Heart right ventricle (tissue), 16 donors: ENCODE measurements around the gene MOK. TPM values are rescaled to one million over a fixed set of nuclear protein-coding genes. Genes with fewer than 3 reads are reported as not detected.
"Not testable (repeated sequence)": the region's sequence is repeated elsewhere in the genome, so short reads cannot be mapped to it uniquely, and the experiment has no call there.

Source experiments
- ATAC-seq, 8 donors: fragments of 200-7000 bp; cut with Tn5 transposase; one replicate each; pipeline ENCODE4 v1.9.1; 2020; ENCODE audit warnings: mild to moderate bottlenecking in 8 of 8, moderate library complexity in 8 of 8, moderate number of reproducible peaks in 1 of 8
- DNase-seq, 2 donors: peaks; one replicate each; pipeline ENCODE4 v3.0.0-alpha.2; 2020
- H3K27ac ChIP-seq, 10 donors: fragments of 200-600 bp; sonication (generic) in 2 of 10; one replicate each; pipeline versions ENCODE4 v1.5.0 to v1.8.0; 2020 to 2022; ENCODE audit warnings: mild to moderate bottlenecking in 3 of 10
- H3K27me3 ChIP-seq, 7 donors: fragments of 200-600 bp; one replicate each; pipeline ENCODE4 v1.8.0; 2021 to 2022; ENCODE audit warnings: mild to moderate bottlenecking in 2 of 7
- H3K36me3 ChIP-seq, 9 donors: fragments of 200-600 bp; sonication (generic) in 1 of 9; one replicate each; pipeline versions ENCODE4 v1.5.0 to v1.8.0; 2020 to 2022; ENCODE audit warnings: mild to moderate bottlenecking in 2 of 9
- H3K4me1 ChIP-seq, 9 donors: fragments of 200-600 bp; sonication (generic) in 1 of 9; one replicate each; pipeline versions ENCODE4 v1.5.0 to v1.8.0; 2020 to 2022; ENCODE audit warnings: mild to moderate bottlenecking in 4 of 9
- H3K4me3 ChIP-seq, 10 donors: fragments of 200-600 bp; sonication (generic) in 2 of 10; one replicate each; pipeline versions ENCODE4 v1.5.0 to v1.8.0; 2020 to 2022; ENCODE audit warnings: mild to moderate bottlenecking in 7 of 10, moderate library complexity in 2 of 10
- H3K9me3 ChIP-seq, 11 donors: fragments of 200-600 bp in 10 of 11; sonication (generic) in 2 of 11; one replicate each; pipeline versions ENCODE4 v1.5.0 to v1.8.0; 2013 to 2022; ENCODE audit warnings: mild to moderate bottlenecking in 2 of 11, control low read depth in 1 of 11, moderate library complexity in 1 of 11
- CTCF ChIP-seq, 9 donors: fragments of 200-600 bp; sonication (generic) in 2 of 9; IDR thresholded peaks; one replicate each; pipeline versions ENCODE4 v1.5.0 to v1.8.0; 2021 to 2022; ENCODE audit warnings: antibody characterized with exemption in 9 of 9, mild to moderate bottlenecking in 5 of 9, moderate library complexity in 1 of 9
- WGBS, 2 donors: extraction: QIAGEN DNeasy Blood & Tissue Kit; methylation state at CpG; one replicate each; pipeline ENCODE4 v1.1.7; 2013; ENCODE audit warnings: inconsistent platforms in 1 of 2; 5-methylcytosine and 5-hydroxymethylcytosine counted together
- intact Hi-C, 10 donors: fragments of 100-400 bp; cut with DNase I; formaldehyde crosslinking; loops; one replicate each; pipeline versions ENCODE4 v1.11.1 to v1.14.2; 2022
- polyA plus RNA-seq, 2 donors: library from polyadenylated mRNA; stranded (reverse); fragments of 200-250 nt; gene quantifications; one replicate each; pipeline ENCODE4 v1.2.3, GENCODE V29; 2013
- total RNA-seq, 10 donors: library from RNA; stranded (reverse); fragmentation: NEBNext Ultra II Directional in 3 of 10; extraction: Animal tissue kit (Norgen Biotek cat#: 25700) in 3 of 10; gene quantifications; one replicate each; pipeline versions ENCODE4 v1.2.1 to v1.2.4, GENCODE V29; 2021 to 2023
- donor health status: Arrhythmogenic right ventricular cardiomyopathy.
- donor health status: ischemic (EF 13 %, LVEDD 7.1; RV severe dilation, severe dysfunction).
- donor health status: healthy with polysubstance abuse.
- donor health status: DM: no; HTN: yes; CAD: no.
- donor health status: DM: no; HTN: no; CAD: no.
- donor health status: ischemic (EF 25% LVEDD 6.9; RV normal size, moderate dysfunction).
- donor health status: ischemic (EF 25% LVEDD 5.7; RV mildly dilated, moderate dysfunction).
- donor health status: healthy.
- donor health status: DM: yes; HTN: yes; CAD: no.
- donor health status: Ischemic cardiomyopathy.
- donor health status: ischemic (EF 35%, LVEDD 5.7; RV mildly dilated, moderate dysfunction).
- donor health status: nonischemic (EF 11% LVEDD 7.7; RV severe dilation, severe dysfunction).
- donor health status: DM: yes; HTN: yes; CAD: no.
- donor health status: PGD.
- donor health status: ischemic (EF 29% LVEDD 5.4; RV normal size, mild dysfunction).
- donor health status: nonischemic (EF 23%, LVEDD 6.1; RV moderate dilation, normal function).

Gene MOK
- total and polyA plus RNA-seq, 12 donors, result 6.6 to 19.8 (median 10.0) TPM

GRCh38 chr14:102330806-102331205, 25.8 kb upstream of the MOK start:
- H3K27ac ChIP-seq, result no peak overlapping the region
- no peak for ATAC-seq
- no peak overlapping the region for H3K4me3 ChIP-seq
- peaks cover 0 to 58% (median 11%) of the 10 kb centered on the region in 9 donors for H3K36me3 ChIP-seq
- 93 to 96% methylated on average over 8 of the region's 8 CpGs for WGBS, 2 donors
- TF ChIP-seq CTCF (IDR thresholded peaks at IDR 0.05), result no peak
- no peak for DNase-seq
- H3K9me3 ChIP-seq, result no peaks in the 10 kb centered on the region
- intact Hi-C loops, result no loop called here
- no peaks in the 10 kb centered on the region for H3K27me3 ChIP-seq
- H3K4me1 ChIP-seq, result peaks cover 0 to 6% (median 0%) of the 10 kb centered on the region in 9 donors

DNA sequence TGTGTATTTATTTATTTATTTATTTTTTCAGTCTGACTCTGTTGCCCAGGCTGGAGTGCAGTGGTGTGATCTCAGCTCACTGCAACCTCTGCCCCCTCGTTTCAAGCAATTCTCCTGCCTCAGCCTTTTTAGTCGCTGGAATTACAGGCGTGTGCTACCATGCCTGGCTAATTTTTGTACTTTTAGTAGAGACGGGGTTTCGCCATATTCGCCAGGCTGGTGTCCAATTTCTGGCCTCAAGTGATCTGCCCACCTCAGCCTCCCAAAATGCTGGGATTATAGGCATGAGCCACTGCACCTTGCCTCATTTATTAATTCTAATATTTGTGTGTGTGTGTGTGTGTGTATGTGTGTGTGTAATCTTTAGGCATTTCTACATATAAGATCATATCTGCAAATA, 24.4 kb upstream of the MOK start:
- not testable (repeated sequence) for DNase-seq, H3K27ac ChIP-seq, H3K4me3 ChIP-seq, H3K27me3 ChIP-seq, ATAC-seq, H3K4me1 ChIP-seq, H3K9me3 ChIP-seq
- intact Hi-C loops, result loop anchor here in 2 of 10 donors (10.0 kb wide), 2 partner anchors 185 to 625 kb away; no protein-coding TSS in a partner anchor
- H3K36me3 ChIP-seq, result peaks cover 0 to 49% (median 11%) of the 10 kb centered on the region in 9 donors
- 96 to 98% methylated on average over 6 of the region's 6 CpGs for WGBS, 2 donors

DNA sequence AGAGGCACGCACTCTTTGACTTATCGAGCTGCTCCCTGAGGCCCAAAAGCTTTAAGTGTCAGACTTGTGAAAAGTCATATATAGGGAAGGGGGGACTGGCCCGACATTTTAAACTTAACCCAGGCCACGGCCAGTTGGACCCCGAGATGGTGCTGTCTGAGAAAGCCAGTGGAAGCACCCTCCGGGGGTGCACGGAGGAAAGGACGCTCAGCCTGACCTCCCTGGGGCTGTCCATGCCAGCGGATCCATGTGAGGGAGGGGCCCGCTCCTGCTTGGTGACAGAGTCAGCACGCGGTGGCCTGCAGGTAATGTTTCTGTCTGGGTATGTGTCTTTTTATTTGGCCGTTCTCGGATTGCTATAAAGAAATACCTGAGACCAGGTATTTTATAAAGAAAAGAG, 21.6 kb upstream of the MOK start:
- H3K27ac ChIP-seq, result no peak overlapping the region
- ATAC-seq, result no peak
- H3K4me3 ChIP-seq, result no peak overlapping the region
- H3K9me3 ChIP-seq, result no peaks in the 10 kb centered on the region
- 92 to 94% methylated on average over 14 of the region's 14 CpGs for WGBS, 2 donors
- intact Hi-C loops, result loop anchor here in 2 of 10 donors (10.0 kb wide), 2 partner anchors 188 to 622 kb away; no protein-coding TSS in a partner anchor
- no peak for DNase-seq
- H3K4me1 ChIP-seq, result peaks cover 0 to 8% (median 0%) of the 10 kb centered on the region in 9 donors
- H3K36me3 ChIP-seq, result peaks cover 0 to 30% (median 2%) of the 10 kb centered on the region in 9 donors
- TF ChIP-seq CTCF (IDR thresholded peaks at IDR 0.05), result no peak
- H3K27me3 ChIP-seq, result no peaks in the 10 kb centered on the region

DNA sequence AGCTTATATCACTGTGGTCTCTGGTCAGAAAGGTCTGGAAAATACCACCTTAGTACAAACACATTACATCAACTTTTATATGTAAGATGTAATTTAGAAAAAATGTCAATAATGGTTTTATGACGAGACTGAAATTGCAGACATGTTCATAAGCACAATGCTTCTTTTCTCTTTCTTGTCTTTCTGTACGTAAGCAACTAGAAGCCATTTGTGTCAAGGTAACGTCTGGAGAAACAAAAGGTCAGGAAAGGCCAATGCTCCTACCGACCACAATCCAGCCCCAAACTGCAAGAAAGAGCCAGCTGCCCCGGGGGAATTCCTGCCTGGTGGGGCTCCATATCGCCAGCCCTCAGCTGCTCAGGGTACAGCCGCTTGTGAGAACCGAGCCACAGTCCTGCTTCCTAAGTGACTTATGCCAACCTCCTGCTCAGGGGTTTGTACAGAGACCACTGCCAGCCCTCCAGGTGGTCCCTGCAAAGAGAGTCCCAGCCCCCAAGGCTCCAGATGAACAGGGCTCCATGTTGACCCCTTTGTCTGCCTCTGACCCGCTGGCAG, 20.9 kb upstream of the MOK start:
- no peak overlapping the region for H3K27ac ChIP-seq
- WGBS, 2 donors, result 84 to 86% methylated on average over 9 of the region's 9 CpGs
- H3K36me3 ChIP-seq, result peaks cover 0 to 27% (median 0%) of the 10 kb centered on the region in 9 donors
- ATAC-seq, result no peak
- intact Hi-C loops, result loop anchor here in 2 of 10 donors (10.0 kb wide), 2 partner anchors 189 to 621 kb away; no protein-coding TSS in a partner anchor
- no peak for DNase-seq
- H3K9me3 ChIP-seq, result no peaks in the 10 kb centered on the region
- peaks cover 0 to 12% (median 6%) of the 10 kb centered on the region in 9 donors for H3K4me1 ChIP-seq
- no peaks in the 10 kb centered on the region for H3K27me3 ChIP-seq
- TF ChIP-seq CTCF (IDR thresholded peaks at IDR 0.05), result no peak
- no peak overlapping the region for H3K4me3 ChIP-seq

GRCh38 chr14:102323102-102323501, 18.1 kb upstream of the MOK start:
- intact Hi-C loops, result loop anchor here in 2 of 10 donors (10.0 kb wide), 2 partner anchors 192 to 618 kb away; no protein-coding TSS in a partner anchor
- Histone ChIP-seq H3K4me3 (no peak overlapping the region), H3K27me3 (no peaks in the 10 kb centered on the region), H3K9me3 (no peaks in the 10 kb centered on the region), H3K36me3 (peaks cover 0 to 27% (median 0%) of the 10 kb centered on the region in 9 donors), H3K27ac (peak overlapping the region in 1 of 10 donors; percentile 42), H3K4me1 (peaks cover 0 to 33% (median 24%) of the 10 kb centered on the region in 9 donors)
- ATAC-seq (peak in 1 of 8 donors; percentile 6), DNase-seq (peak; percentile 43 to 47)
- 34 to 39% methylated on average over 8 of the region's 8 CpGs for WGBS, 2 donors
- TF ChIP-seq CTCF (IDR thresholded peaks at IDR 0.05), result peak in 8 of 9 donors; percentile 14 to 62 (median 55)
